Skeletal muscle satellite cell (primary cell): ENCODE data around the gene MRPS15.
"Not testable (repeated sequence)": the region's sequence is repeated elsewhere in the genome, so short reads cannot be mapped to it uniquely, and the experiment has no call there.

Experiments
- H3K27me3 ChIP-seq: 2 replicates; pipeline ENCODE4 v1.7.0; 2013; ENCODE audit warnings: low read length; ENCODE audit not compliant: control insufficient read depth, insufficient read depth
- H3K36me3 ChIP-seq: 2 replicates; pipeline ENCODE4 v1.7.0; 2013; ENCODE audit warnings: mild to moderate bottlenecking, control low read depth, low read length; ENCODE audit not compliant: insufficient read depth
- H3K4me1 ChIP-seq: 2 replicates; pipeline ENCODE4 v1.7.0; 2013; ENCODE audit warnings: low read length; ENCODE audit not compliant: control insufficient read depth, insufficient read depth
- H3K4me2 ChIP-seq: 2 replicates; pipeline ENCODE4 v1.7.0; 2013; ENCODE audit warnings: mild to moderate bottlenecking, low read length
- H3K4me3 ChIP-seq: 2 replicates; pipeline ENCODE4 v1.7.0; 2013; ENCODE audit warnings: low read length
- H3K9ac ChIP-seq: 2 replicates; pipeline ENCODE4 v1.7.0; 2013; ENCODE audit warnings: mild to moderate bottlenecking, low read depth, low read length, moderate library complexity
- H3K9me3 ChIP-seq: replicated peaks from 2 replicates; pipeline ENCODE4 v1.7.0; 2013; ENCODE audit warnings: mild to moderate bottlenecking, control low read depth, low read length

MRPS15 gene

DNA sequence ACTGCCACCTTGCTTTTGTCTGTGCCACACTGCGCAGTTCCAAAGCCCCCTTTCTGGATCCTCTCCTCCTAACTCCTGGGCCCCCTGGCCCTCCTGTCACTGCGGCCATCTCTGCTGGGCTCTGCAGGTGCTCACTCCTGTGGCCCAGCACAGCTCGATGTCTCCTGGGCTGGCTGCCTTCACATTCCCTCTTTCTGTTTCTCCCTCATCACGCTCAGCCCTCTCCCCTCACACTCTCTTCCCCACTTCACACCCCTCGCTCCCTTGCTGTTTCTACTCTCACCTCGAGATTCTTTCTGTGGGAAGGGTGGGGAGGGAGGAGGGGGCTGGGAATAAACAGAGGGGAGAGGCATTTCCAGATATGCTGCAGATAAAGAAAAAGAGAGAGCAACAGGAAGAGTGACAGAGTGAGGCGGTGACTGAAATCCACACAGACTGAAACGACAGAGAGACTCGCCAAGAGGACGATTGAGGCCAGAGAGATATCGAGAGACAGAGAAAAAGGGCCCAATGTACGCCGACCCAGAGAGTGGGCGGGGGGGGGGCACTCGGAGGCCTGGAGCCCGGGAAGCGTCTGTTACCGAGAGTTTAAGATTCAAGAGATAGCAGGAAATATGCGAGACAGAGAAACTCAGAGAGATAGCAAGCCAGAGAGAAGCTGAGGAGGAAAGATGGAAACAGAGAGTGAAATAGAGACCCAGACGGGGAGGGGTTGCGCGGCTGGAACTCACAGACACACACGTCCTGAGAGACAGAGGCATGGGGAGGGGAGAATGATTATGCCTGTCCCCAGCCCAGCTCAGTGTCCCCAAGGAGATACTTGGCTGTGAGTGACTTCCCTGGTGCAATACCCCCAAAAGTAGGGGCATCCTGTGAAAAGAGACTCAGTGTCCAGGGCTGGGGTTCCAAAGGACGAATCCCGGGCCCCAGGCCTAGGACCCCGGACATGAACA lies 17.9 kb upstream of the MRPS15 start:
- no peaks in the 10 kb centered on the region for H3K36me3 ChIP-seq
- no peaks in the 10 kb centered on the region for H3K9me3 ChIP-seq
- no peaks in the 10 kb centered on the region for H3K4me1 ChIP-seq
- H3K27me3 ChIP-seq: peaks cover 49% of the 10 kb centered on the region
- H3K4me2 ChIP-seq: no peak overlapping the region
- no peak overlapping the region for H3K9ac ChIP-seq
- H3K4me3 ChIP-seq: no peak overlapping the region

GRCh38 chr1:36481091-36481490 lies 16.9 kb upstream of the MRPS15 start:
- Histone ChIP-seq H3K4me3 (no peak overlapping the region), H3K9me3 (no peaks in the 10 kb centered on the region), H3K4me1 (no peaks in the 10 kb centered on the region), H3K9ac (no peak overlapping the region), H3K36me3 (no peaks in the 10 kb centered on the region), H3K4me2 (no peak overlapping the region), H3K27me3 (peaks cover 51% of the 10 kb centered on the region)

DNA sequence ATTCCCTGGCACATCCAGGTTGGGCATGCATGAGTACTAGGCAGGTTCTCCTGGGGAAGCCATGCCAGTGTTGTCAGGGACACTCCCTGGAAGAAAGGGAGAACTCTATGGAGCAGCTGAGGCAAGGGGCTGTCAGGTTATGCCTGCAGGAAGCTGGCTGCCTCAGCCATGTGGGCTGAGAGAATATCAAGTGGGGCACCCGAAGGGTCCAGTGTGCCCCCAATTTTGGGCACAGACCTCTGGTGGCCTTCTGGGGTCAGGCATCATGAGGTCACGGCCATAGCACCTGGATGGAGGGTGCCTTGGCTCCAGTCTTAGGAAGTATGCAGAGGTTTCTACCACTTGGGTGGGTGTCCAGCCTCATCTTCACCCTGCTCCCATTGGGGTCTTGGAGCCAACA lies 16.0 kb upstream of the MRPS15 start:
- H3K27me3 ChIP-seq: peaks cover 51% of the 10 kb centered on the region
- no peaks in the 10 kb centered on the region for H3K4me1 ChIP-seq
- H3K4me2 ChIP-seq: no peak overlapping the region
- H3K36me3 ChIP-seq: no peaks in the 10 kb centered on the region
- no peaks in the 10 kb centered on the region for H3K9me3 ChIP-seq
- H3K4me3 ChIP-seq: no peak overlapping the region
- no peak overlapping the region for H3K9ac ChIP-seq

GRCh38 chr1:36479505-36480051 lies 15.4 kb upstream of the MRPS15 start:
- no peak overlapping the region for H3K4me3 ChIP-seq
- H3K4me2 ChIP-seq: no peak overlapping the region
- no peaks in the 10 kb centered on the region for H3K36me3 ChIP-seq
- no peaks in the 10 kb centered on the region for H3K4me1 ChIP-seq
- no peaks in the 10 kb centered on the region for H3K9me3 ChIP-seq
- H3K27me3 ChIP-seq: peaks cover 50% of the 10 kb centered on the region
- H3K9ac ChIP-seq: no peak overlapping the region

DNA sequence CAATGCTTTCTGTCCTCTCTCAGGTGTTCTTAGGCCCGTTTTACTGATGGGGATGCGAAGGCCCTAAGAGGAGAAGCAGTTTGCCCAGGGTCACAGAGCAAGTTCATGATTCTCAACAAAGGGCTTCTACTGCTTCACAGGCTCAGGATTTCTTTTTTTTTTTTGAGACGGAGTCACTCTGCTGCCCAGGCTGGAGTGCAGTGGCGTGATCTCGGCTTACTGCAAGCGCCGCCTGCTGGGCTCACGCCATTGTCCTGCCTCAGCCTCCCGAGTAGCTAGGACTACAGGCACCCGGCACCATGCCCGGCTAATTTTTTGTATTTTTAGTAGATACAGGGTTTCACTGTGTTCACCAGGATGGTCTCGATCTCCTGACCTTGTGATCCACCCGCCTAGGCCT lies 13.4 kb upstream of the MRPS15 start:
- H3K9me3 ChIP-seq, H3K4me2 ChIP-seq, H3K9ac ChIP-seq, H3K4me1 ChIP-seq, H3K4me3 ChIP-seq, H3K36me3 ChIP-seq: not testable (repeated sequence)
- H3K27me3 ChIP-seq: peaks cover 51% of the 10 kb centered on the region

GRCh38 chr1:36476945-36477344 lies 12.8 kb upstream of the MRPS15 start:
- no peaks in the 10 kb centered on the region for H3K36me3 ChIP-seq
- no peak overlapping the region for H3K4me3 ChIP-seq
- no peak overlapping the region for H3K9ac ChIP-seq
- no peaks in the 10 kb centered on the region for H3K9me3 ChIP-seq
- no peak overlapping the region for H3K4me2 ChIP-seq
- peaks cover 50% of the 10 kb centered on the region for H3K27me3 ChIP-seq
- H3K4me1 ChIP-seq: no peaks in the 10 kb centered on the region

- Histone ChIP-seq H3K9me3 (no peaks in the 10 kb centered on the region), H3K36me3 (no peaks in the 10 kb centered on the region), H3K9ac (no peak overlapping the region), H3K4me3 (no peak overlapping the region), H3K4me2 (no peak overlapping the region), H3K4me1 (no peaks in the 10 kb centered on the region), H3K27me3 (peaks cover 42% of the 10 kb centered on the region)
Measured at GRCh38 chr1:36475910-36476604, 11.9 kb upstream of the MRPS15 start.

GRCh38 chr1:36475341-36475740 lies 11.2 kb upstream of the MRPS15 start:
- no peak overlapping the region for H3K9ac ChIP-seq
- no peaks in the 10 kb centered on the region for H3K36me3 ChIP-seq

GRCh38 chr1:36472656-36473055 lies 8.5 kb upstream of the MRPS15 start:
- Histone ChIP-seq H3K9ac (no peak overlapping the region), H3K4me3 (no peak overlapping the region), H3K36me3 (no peaks in the 10 kb centered on the region), H3K9me3 (no peaks in the 10 kb centered on the region), H3K4me1 (no peaks in the 10 kb centered on the region), H3K27me3 (peaks cover 25% of the 10 kb centered on the region), H3K4me2 (no peak overlapping the region)

More at GRCh38 chr1:36475341-36475740, 11.2 kb upstream of the MRPS15 start:
- H3K4me1 ChIP-seq: no peaks in the 10 kb centered on the region
- no peak overlapping the region for H3K4me2 ChIP-seq
- no peaks in the 10 kb centered on the region for H3K9me3 ChIP-seq
- H3K27me3 ChIP-seq: peaks cover 39% of the 10 kb centered on the region
- H3K4me3 ChIP-seq: no peak overlapping the region

DNA sequence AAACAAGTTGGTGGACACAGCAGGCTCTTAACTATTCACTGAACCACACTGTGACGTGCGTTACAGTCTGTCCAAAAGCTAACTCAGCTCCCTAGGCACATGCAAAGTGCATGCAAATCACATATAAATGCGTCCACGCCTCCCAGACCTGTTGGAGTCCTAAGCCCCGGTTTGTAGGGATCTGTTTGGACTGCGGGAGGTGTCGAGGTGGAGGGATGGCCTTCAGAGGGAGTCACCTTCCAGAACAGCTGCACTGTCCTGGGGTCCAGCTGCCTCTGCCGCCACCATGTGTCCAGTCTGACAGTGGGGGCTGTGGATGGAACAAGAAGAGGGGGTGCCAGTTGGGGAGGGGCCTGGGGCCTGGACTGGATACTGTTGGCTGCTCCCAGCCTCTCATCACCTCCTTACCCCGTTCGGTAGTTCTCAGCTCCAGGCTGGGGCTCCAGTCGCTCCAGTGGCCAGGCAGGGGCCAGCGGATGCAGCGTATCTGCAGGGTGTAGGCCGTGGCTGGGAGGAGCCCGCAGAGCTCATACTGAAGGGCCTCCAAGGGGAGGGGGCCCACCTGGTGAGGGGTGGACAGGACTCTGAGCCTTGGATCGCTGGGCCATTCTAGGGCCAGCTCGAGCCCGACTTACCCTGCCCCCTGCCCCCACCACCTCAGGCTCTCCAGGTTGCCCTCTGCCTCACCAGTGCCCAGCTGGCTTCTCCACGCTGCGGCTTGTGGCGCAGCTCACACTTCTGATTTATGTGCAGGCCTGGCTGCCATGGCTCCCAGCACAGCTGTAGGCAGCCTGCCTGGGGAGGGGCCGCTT lies 7.9 kb upstream of the MRPS15 start:
- Histone ChIP-seq H3K4me3 (no peak overlapping the region), H3K27me3 (peaks cover 25% of the 10 kb centered on the region), H3K36me3 (no peaks in the 10 kb centered on the region), H3K4me1 (no peaks in the 10 kb centered on the region), H3K9ac (no peak overlapping the region), H3K9me3 (no peaks in the 10 kb centered on the region), H3K4me2 (no peak overlapping the region)

- Histone ChIP-seq H3K4me2 (no peak overlapping the region), H3K4me3 (no peak overlapping the region), H3K9ac (no peak overlapping the region), H3K9me3 (no peaks in the 10 kb centered on the region), H3K27me3 (peaks cover 17% of the 10 kb centered on the region), H3K36me3 (no peaks in the 10 kb centered on the region), H3K4me1 (peaks cover 12% of the 10 kb centered on the region)
Measured at GRCh38 chr1:36469163-36469562, 5.0 kb upstream of the MRPS15 start.
